Smooth muscle cell (in vitro differentiated cells): ENCODE measurements around the gene CPEB2. TPM values are rescaled to one million over a fixed set of nuclear protein-coding genes. Genes with fewer than 3 reads are reported as not detected.

ENCODE experiments used
- DNase-seq: peaks from one replicate; lab custom pipeline; 2025; ENCODE audit not compliant: unreplicated experiment; lab: John Stamatoyannopoulos, UW
- H2AFZ ChIP-seq: fragments of 200-600 bp; sonication (generic); 2 replicates; pipeline ENCODE4 v1.6.0; 2016; ENCODE audit warnings: antibody characterized with exemption, low read depth, mild to moderate bottlenecking
- H3F3A ChIP-seq: fragments of 200-600 bp; sonication (generic); 2 replicates; pipeline ENCODE4 v1.6.0; 2017; ENCODE audit warnings: antibody characterized with exemption, low read depth
- H3K27ac ChIP-seq: fragments of 200-600 bp; sonication (generic); 2 replicates; pipeline ENCODE4 v1.5.1; 2016; ENCODE audit warnings: low read depth, mild to moderate bottlenecking
- H3K27me3 ChIP-seq: fragments of 200-600 bp; sonication (generic); 2 replicates; pipeline ENCODE4 v1.6.1; 2016; ENCODE audit warnings: low read depth, mild to moderate bottlenecking
- H3K36me3 ChIP-seq: fragments of 200-600 bp; sonication (generic); 2 replicates; pipeline ENCODE4 v1.5.1; 2016; ENCODE audit warnings: low read depth
- H3K4me1 ChIP-seq: fragments of 200-600 bp; sonication (generic); 2 replicates; pipeline ENCODE4 v1.5.1; 2016; ENCODE audit warnings: low read depth
- H3K4me2 ChIP-seq: fragments of 200-600 bp; sonication (generic); 2 replicates; pipeline ENCODE4 v1.6.0; 2016; ENCODE audit warnings: mild to moderate bottlenecking
- H3K4me3 ChIP-seq: fragments of 200-600 bp; sonication (generic); 2 replicates; pipeline ENCODE4 v1.5.1; 2016; ENCODE audit warnings: mild to moderate bottlenecking
- H3K79me2 ChIP-seq: fragments of 200-600 bp; sonication (generic); 2 replicates; pipeline ENCODE4 v1.6.0; 2016; ENCODE audit warnings: low read depth, mild to moderate bottlenecking
- H3K9ac ChIP-seq: fragments of 200-600 bp; sonication (generic); 2 replicates; pipeline ENCODE4 v1.6.0; 2016; ENCODE audit warnings: low read depth
- H3K9me3 ChIP-seq: fragments of 200-600 bp; sonication (generic); replicated peaks from 2 replicates; pipeline ENCODE4 v1.5.1; 2016; ENCODE audit warnings: low read depth
- H4K20me1 ChIP-seq: fragments of 200-600 bp; sonication (generic); 2 replicates; pipeline ENCODE4 v1.6.0; 2016; ENCODE audit warnings: low read depth
- CTCF ChIP-seq: fragments of 200-600 bp; sonication (generic); IDR thresholded peaks from 2 replicates; pipeline ENCODE4 v1.5.1; 2017; ENCODE audit warnings: borderline replicate concordance, mild to moderate bottlenecking, antibody characterized with exemption; ENCODE audit not compliant: insufficient read depth, poor library complexity, severe bottlenecking
- WGBS: methylation state at CpG from one replicate; pipeline ENCODE4 v1.1.7; 2016; ENCODE audit warnings: low lambda C conversion rate; 5-methylcytosine and 5-hydroxymethylcytosine counted together
- polyA plus RNA-seq: library from polyadenylated mRNA; unstranded; fragments of >200 nt; fragmentation: Nextera tagmentation; extraction: Ambion mirVana; gene quantifications from 2 replicates; pipeline ENCODE4 v1.2.1, GENCODE V29; 2016
- total RNA-seq: library from RNA; depleted of rRNA; stranded (reverse); fragments of >200 nt; gene quantifications from 2 replicates; pipeline ENCODE4 v1.2.3, GENCODE V29; 2014

CPEB2 gene
- total and polyA plus RNA-seq, 2 experiments from 2014 or later = 5.8 to 35.4 TPM

GRCh38 chr4:15100994-15101695 is 98.9 kb downstream of the CPEB2 start:
- 86% methylated on average over 7 of the region's 7 CpGs for WGBS
- no peak overlapping the region for H3K9ac ChIP-seq
- no peaks in the 10 kb centered on the region for H3K4me1 ChIP-seq
- no peak overlapping the region for H2AFZ ChIP-seq
- no peaks in the 10 kb centered on the region for H3K27me3 ChIP-seq
- no peaks in the 10 kb centered on the region for H3F3A ChIP-seq
- no peak overlapping the region for H3K27ac ChIP-seq
- H4K20me1 ChIP-seq = no peaks in the 10 kb centered on the region
- no peaks in the 10 kb centered on the region for H3K9me3 ChIP-seq
- DNase-seq = no peak
- H3K36me3 ChIP-seq = no peaks in the 10 kb centered on the region
- H3K79me2 ChIP-seq = no peaks in the 10 kb centered on the region
- no peak overlapping the region for H3K4me3 ChIP-seq
- no peak for TF ChIP-seq CTCF
- no peak overlapping the region for H3K4me2 ChIP-seq

GRCh38 chr4:15104825-15105224 is 102.5 kb downstream of the CPEB2 start:
- Histone ChIP-seq H4K20me1 (no peaks in the 10 kb centered on the region), H3K4me2 (no peak overlapping the region), H3K36me3 (no peaks in the 10 kb centered on the region), H3K27ac (no peak overlapping the region), H3K9me3 (no peaks in the 10 kb centered on the region), H3K27me3 (no peaks in the 10 kb centered on the region), H3K79me2 (no peaks in the 10 kb centered on the region), H3K4me1 (no peaks in the 10 kb centered on the region), H3F3A (no peaks in the 10 kb centered on the region), H2AFZ (no peak overlapping the region), H3K4me3 (no peak overlapping the region), H3K9ac (no peak overlapping the region)
- TF ChIP-seq CTCF = no peak
- WGBS = 95% methylated on average over 1 of the region's 1 CpG
- DNase-seq = no peak

GRCh38 chr4:15106399-15106798 is 104.1 kb downstream of the CPEB2 start:
- no peaks in the 10 kb centered on the region for H3K36me3 ChIP-seq
- H3K79me2 ChIP-seq = no peaks in the 10 kb centered on the region
- no peaks in the 10 kb centered on the region for H3F3A ChIP-seq
- no peak overlapping the region for H3K4me3 ChIP-seq
- no peak overlapping the region for H3K9ac ChIP-seq
- H3K4me2 ChIP-seq = no peak overlapping the region
- DNase-seq = no peak
- no peak overlapping the region for H3K27ac ChIP-seq
- H3K9me3 ChIP-seq = no peaks in the 10 kb centered on the region
- H3K4me1 ChIP-seq = no peaks in the 10 kb centered on the region
- no peaks in the 10 kb centered on the region for H3K27me3 ChIP-seq
- no peaks in the 10 kb centered on the region for H4K20me1 ChIP-seq
- TF ChIP-seq CTCF = no peak
- H2AFZ ChIP-seq = no peak overlapping the region
- WGBS = 79% methylated on average over 5 of the region's 5 CpGs

- no peak for TF ChIP-seq CTCF
- no peak overlapping the region for H3K27ac ChIP-seq
- H2AFZ ChIP-seq = no peak overlapping the region
These were observed 107.3 kb downstream of the CPEB2 start for GRCh38 chr4:15109600-15109999.

More at GRCh38 chr4:15109600-15109999, 107.3 kb downstream of the CPEB2 start:
- H3K4me2 ChIP-seq = no peak overlapping the region
- no peak overlapping the region for H3K4me3 ChIP-seq
- no peaks in the 10 kb centered on the region for H3K27me3 ChIP-seq
- H3K4me1 ChIP-seq = no peaks in the 10 kb centered on the region
- no peaks in the 10 kb centered on the region for H3K9me3 ChIP-seq
- no peak overlapping the region for H3K9ac ChIP-seq
- no peaks in the 10 kb centered on the region for H3K36me3 ChIP-seq
- DNase-seq = no peak
- no peaks in the 10 kb centered on the region for H3F3A ChIP-seq
- no peaks in the 10 kb centered on the region for H4K20me1 ChIP-seq
- H3K79me2 ChIP-seq = no peaks in the 10 kb centered on the region
